WTC11 (cell line): Measurements from ENCODE around the gene DNAJC7. TPM values are rescaled to one million over a fixed set of nuclear protein-coding genes. Genes with fewer than 3 reads are reported as not detected.

Source experiments
- ATAC-seq: fragments of 200-7000 bp; cut with Tn5 transposase; 2 replicates; pipeline ENCODE4 v1.10.0; 2021; ENCODE audit warnings: mild to moderate bottlenecking, moderate library complexity
- CTCF ChIA-PET: fragments of 300-600 bp; sonication (Branson Sonifier 250); formaldehyde crosslinking; loops from one replicate; lab custom pipeline; 2021; ENCODE audit warnings: antibody characterized with exemption; lab: Charles Lee
- POLR2A ChIA-PET: fragments of 350-600 bp; sonication (Branson Sonifier 250); formaldehyde crosslinking; loops from one replicate; lab custom pipeline; 2021; ENCODE audit warnings: antibody characterized with exemption; lab: Charles Lee
- DNase-seq: peaks from one replicate; pipeline ENCODE4 v3.0.0; 2021; ENCODE audit warnings: low spot score
- H3K27ac Mint-ChIP-seq: 2 replicates; pipeline ENCODE4 v1.8.0; 2021; ENCODE audit warnings: mixed read lengths
- H3K27me3 Mint-ChIP-seq: 2 replicates; pipeline ENCODE4 v1.8.0; 2021; ENCODE audit warnings: low read depth, mild to moderate bottlenecking, moderate library complexity, mixed read lengths
- H3K36me3 Mint-ChIP-seq: 2 replicates; pipeline ENCODE4 v1.8.0; 2021; ENCODE audit warnings: mixed read lengths
- H3K4me1 Mint-ChIP-seq: 2 replicates; pipeline ENCODE4 v1.8.0; 2022; ENCODE audit warnings: mixed read lengths
- H3K4me3 Mint-ChIP-seq: 2 replicates; pipeline ENCODE4 v1.8.0; 2021; ENCODE audit warnings: mild to moderate bottlenecking, moderate library complexity, mixed read lengths
- H3K9me3 Mint-ChIP-seq: 2 replicates; pipeline ENCODE4 v1.8.0; 2021; ENCODE audit warnings: mixed read lengths
- CREB1 ChIP-seq: sonication (generic); formaldehyde crosslinking; IDR thresholded peaks from 2 replicates; pipeline ENCODE4 v1.8.0; 2023; ENCODE audit warnings: mild to moderate bottlenecking, missing genetic modification reagents
- E2F5 ChIP-seq: sonication (generic); formaldehyde crosslinking; IDR thresholded peaks from 2 replicates; pipeline ENCODE4 v1.8.1; 2022; ENCODE audit warnings: mild to moderate bottlenecking, moderate library complexity, missing genetic modification reagents
- FOXJ3 ChIP-seq: sonication (generic); formaldehyde crosslinking; IDR thresholded peaks from 2 replicates; pipeline ENCODE4 v1.9.0; 2021; ENCODE audit warnings: missing genetic modification reagents, mild to moderate bottlenecking, borderline replicate concordance
- NR1H2 ChIP-seq: sonication (generic); formaldehyde crosslinking; IDR thresholded peaks from 2 replicates; pipeline ENCODE4 v1.9.0; 2021; ENCODE audit warnings: mild to moderate bottlenecking, moderate library complexity, missing genetic modification reagents
- NR2C2 ChIP-seq: sonication (generic); formaldehyde crosslinking; IDR thresholded peaks from 2 replicates; pipeline ENCODE4 v1.8.0; 2022; ENCODE audit warnings: mild to moderate bottlenecking, missing genetic modification reagents
- OVOL2 ChIP-seq: fragments of 250-450 bp; sonication (Bioruptor Pico); IDR thresholded peaks from 2 replicates; pipeline ENCODE4 v1.9.0; 2021; ENCODE audit warnings: mild to moderate bottlenecking, borderline replicate concordance
- RORB ChIP-seq: fragments of 250-450 bp; sonication (Bioruptor Pico); IDR thresholded peaks from 2 replicates; pipeline ENCODE4 v1.9.0; 2021; ENCODE audit warnings: mild to moderate bottlenecking
- TP53 ChIP-seq: sonication (generic); formaldehyde crosslinking; IDR thresholded peaks from 2 replicates; pipeline ENCODE4 v1.8.1; 2023; ENCODE audit warnings: mild to moderate bottlenecking, missing genetic modification reagents
- USF1 ChIP-seq: sonication (generic); formaldehyde crosslinking; IDR thresholded peaks from 2 replicates; pipeline ENCODE4 v1.8.0; 2022; ENCODE audit warnings: mild to moderate bottlenecking, missing genetic modification reagents
- ZBTB21 ChIP-seq: sonication (generic); formaldehyde crosslinking; IDR thresholded peaks from 2 replicates; pipeline ENCODE4 v1.8.1; 2023; ENCODE audit warnings: mild to moderate bottlenecking, missing genetic modification reagents, borderline replicate concordance
- ZNF512 ChIP-seq: sonication (generic); formaldehyde crosslinking; IDR thresholded peaks from 2 replicates; pipeline ENCODE4 v1.8.1; 2022; ENCODE audit warnings: missing genetic modification reagents, borderline replicate concordance
- total RNA-seq: library from RNA; stranded (reverse); gene quantifications from 3 replicates; pipeline ENCODE4 v1.2.3, GENCODE V29; 2021
- TF ChIP-seq, protein P1 (sequence below): sonication (generic); formaldehyde crosslinking; IDR thresholded peaks from 2 replicates; pipeline ENCODE4 v1.8.1; 2023; ENCODE audit warnings: mild to moderate bottlenecking, moderate library complexity, missing genetic modification reagents

Gene DNAJC7
- total RNA-seq, 1 experiment from 2014 or later: 140 TPM

- H3K27me3 Mint-ChIP-seq: no peaks in the 10 kb centered on the region
- ATAC-seq (no peak), DNase-seq (no peak)
- POLR2A ChIA-PET: interaction anchor here (1.4 kb wide), 1 partner anchor 9 kb away, joined by 6 read pairs; no protein-coding TSS in a partner anchor
- no peaks in the 10 kb centered on the region for H3K9me3 Mint-ChIP-seq
- CTCF ChIA-PET: interaction anchor here (0.8 to 5.0 kb wide), 9 partner anchors 8 to 79 kb away, joined by 4 to 34 read pairs (median 5); partner anchors contain the start of gene NKIRAS2
- no peak overlapping the region for H3K27ac Mint-ChIP-seq
- H3K4me1 Mint-ChIP-seq: peaks cover 7% of the 10 kb centered on the region
- no peak for TF ChIP-seq CREB1 (CRISPR knock-in tag)
- TF ChIP-seq E2F5 (CRISPR knock-in tag): no peak
- no peak for TF ChIP-seq ZNF512
- TF ChIP-seq NR2C2: no peak
- TF ChIP-seq ZBTB21 (CRISPR knock-in tag): no peak
- TF ChIP-seq, protein P1, sequence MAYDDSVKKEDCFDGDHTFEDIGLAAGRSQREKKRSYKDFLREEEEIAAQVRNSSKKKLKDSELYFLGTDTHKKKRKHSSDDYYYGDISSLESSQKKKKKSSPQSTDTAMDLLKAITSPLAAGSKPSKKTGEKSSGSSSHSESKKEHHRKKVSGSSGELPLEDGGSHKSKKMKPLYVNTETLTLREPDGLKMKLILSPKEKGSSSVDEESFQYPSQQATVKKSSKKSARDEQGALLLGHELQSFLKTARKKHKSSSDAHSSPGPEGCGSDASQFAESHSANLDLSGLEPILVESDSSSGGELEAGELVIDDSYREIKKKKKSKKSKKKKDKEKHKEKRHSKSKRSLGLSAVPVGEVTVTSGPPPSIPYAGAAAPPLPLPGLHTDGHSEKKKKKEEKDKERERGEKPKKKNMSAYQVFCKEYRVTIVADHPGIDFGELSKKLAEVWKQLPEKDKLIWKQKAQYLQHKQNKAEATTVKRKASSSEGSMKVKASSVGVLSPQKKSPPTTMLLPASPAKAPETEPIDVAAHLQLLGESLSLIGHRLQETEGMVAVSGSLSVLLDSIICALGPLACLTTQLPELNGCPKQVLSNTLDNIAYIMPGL: no peak
- H3K4me3 Mint-ChIP-seq: no peak overlapping the region
- no peaks in the 10 kb centered on the region for H3K36me3 Mint-ChIP-seq
Observed at GRCh38 chr17:42040818-42041217, 23.6 kb upstream of the DNAJC7 start.

- H3K4me1 Mint-ChIP-seq: peaks cover 7% of the 10 kb centered on the region
- no peak overlapping the region for H3K4me3 Mint-ChIP-seq
- H3K27me3 Mint-ChIP-seq: no peaks in the 10 kb centered on the region
- DNase-seq (no peak), ATAC-seq (no peak)
- POLR2A ChIA-PET: interaction anchor here (0.8 to 1.4 kb wide), 3 partner anchors 9 to 23 kb away, joined by 3 to 6 read pairs (median 3); partner anchors contain the start of gene DNAJC7
- no peaks in the 10 kb centered on the region for H3K36me3 Mint-ChIP-seq
- no peak overlapping the region for H3K27ac Mint-ChIP-seq
- no peak for TF ChIP-seq USF1 (CRISPR knock-in tag)
- no peak for TF ChIP-seq OVOL2
- TF ChIP-seq FOXJ3 (CRISPR knock-in tag): no peak
- TF ChIP-seq TP53: no peak
- TF ChIP-seq, protein P1: no peak
- TF ChIP-seq NR1H2 (CRISPR knock-in tag): no peak
- TF ChIP-seq RORB (CRISPR knock-in tag): no peak
- CTCF ChIA-PET: interaction anchor here (0.8 to 5.0 kb wide), 10 partner anchors 9 to 81 kb away, joined by 3 to 34 read pairs (median 4); partner anchors contain the start of gene NKIRAS2
- no peaks in the 10 kb centered on the region for H3K9me3 Mint-ChIP-seq
Observed at GRCh38 chr17:42039794-42040763, 22.8 kb upstream of the DNAJC7 start.
